AG09309 (cell line): Measurements from ENCODE around the gene FAM53A.

Source experiments
- DNase-seq: peaks from one replicate; pipeline ENCODE4 v3.0.0-alpha.2; 2010; ENCODE audit warnings: low read depth
- H3K4me3 ChIP-seq: 2 replicates; pipeline ENCODE4 v1.5.1; 2011; ENCODE audit warnings: mild to moderate bottlenecking, low read depth, low read length, moderate library complexity; ENCODE audit not compliant: control insufficient read depth
- TF ChIP-seq, protein P1 (sequence below): IDR thresholded peaks from 2 replicates; pipeline ENCODE4 v1.5.1; 2011; ENCODE audit warnings: mild to moderate bottlenecking, low read depth, low read length, inconsistent platforms; ENCODE audit not compliant: insufficient read depth, control insufficient read depth; ENCODE audit errors: missing control alignments

Gene FAM53A

DNA sequence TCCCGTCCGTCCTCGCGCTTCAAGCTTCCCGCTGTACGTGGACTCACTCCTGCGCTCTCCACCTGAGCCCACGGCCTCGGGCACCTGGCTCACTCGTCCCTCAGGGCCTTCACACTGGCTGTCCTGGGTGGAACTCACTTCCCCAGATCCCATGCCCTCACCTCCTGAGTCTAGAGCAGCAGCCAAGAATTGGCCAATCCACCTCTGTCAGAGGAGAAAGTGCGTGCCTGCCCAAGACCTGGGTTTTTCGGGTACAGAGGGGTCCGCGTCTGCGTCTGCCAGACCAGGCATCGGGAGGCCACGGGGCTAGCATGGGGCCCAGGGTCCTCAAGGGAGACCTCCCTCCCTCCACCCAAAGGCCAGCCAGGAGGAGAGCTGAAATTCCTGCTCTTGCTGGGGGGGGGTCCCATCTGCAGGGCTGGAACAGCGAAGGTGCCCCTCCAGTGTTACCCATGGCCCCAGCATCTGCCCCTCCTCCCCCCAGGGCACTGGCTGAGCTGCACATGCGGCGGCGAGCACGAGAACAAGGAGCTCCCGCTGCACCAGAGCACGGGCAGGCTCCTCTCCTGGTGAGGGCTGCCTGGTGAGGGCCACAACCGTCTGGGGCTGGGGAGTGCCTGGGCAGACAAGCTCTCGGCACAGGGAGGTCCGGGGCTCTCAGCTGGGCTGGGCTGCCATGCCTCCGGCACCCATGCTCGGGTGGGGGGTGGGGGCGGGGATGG, 47.5 kb downstream of the FAM53A start:
- no peak overlapping the region for H3K4me3 ChIP-seq
- DNase-seq: no peak
- TF ChIP-seq, protein P1, sequence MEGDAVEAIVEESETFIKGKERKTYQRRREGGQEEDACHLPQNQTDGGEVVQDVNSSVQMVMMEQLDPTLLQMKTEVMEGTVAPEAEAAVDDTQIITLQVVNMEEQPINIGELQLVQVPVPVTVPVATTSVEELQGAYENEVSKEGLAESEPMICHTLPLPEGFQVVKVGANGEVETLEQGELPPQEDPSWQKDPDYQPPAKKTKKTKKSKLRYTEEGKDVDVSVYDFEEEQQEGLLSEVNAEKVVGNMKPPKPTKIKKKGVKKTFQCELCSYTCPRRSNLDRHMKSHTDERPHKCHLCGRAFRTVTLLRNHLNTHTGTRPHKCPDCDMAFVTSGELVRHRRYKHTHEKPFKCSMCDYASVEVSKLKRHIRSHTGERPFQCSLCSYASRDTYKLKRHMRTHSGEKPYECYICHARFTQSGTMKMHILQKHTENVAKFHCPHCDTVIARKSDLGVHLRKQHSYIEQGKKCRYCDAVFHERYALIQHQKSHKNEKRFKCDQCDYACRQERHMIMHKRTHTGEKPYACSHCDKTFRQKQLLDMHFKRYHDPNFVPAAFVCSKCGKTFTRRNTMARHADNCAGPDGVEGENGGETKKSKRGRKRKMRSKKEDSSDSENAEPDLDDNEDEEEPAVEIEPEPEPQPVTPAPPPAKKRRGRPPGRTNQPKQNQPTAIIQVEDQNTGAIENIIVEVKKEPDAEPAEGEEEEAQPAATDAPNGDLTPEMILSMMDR: no peak

DNA sequence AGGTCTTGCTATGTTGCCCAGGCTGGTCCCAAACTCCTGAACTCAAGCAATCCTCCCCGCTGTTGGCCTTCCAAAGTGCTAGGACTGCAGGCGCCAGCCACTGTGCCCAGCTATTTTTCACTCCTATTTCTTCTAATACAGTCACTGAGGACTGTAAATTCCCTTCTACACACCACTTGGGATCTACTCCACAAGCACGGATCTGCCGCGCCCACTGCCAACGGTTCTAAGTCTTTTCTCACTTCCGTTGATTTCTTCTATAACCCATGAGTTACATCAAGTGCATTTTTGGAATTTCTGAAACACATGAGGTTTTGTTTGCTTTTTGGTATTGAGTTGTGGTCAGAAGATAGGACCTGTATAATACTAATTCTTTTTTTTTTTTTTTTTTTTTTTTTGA, 48.6 kb downstream of the FAM53A start:
- DNase-seq: no peak
- TF ChIP-seq, protein P1: no peak
- H3K4me3 ChIP-seq: no peak overlapping the region

DNA sequence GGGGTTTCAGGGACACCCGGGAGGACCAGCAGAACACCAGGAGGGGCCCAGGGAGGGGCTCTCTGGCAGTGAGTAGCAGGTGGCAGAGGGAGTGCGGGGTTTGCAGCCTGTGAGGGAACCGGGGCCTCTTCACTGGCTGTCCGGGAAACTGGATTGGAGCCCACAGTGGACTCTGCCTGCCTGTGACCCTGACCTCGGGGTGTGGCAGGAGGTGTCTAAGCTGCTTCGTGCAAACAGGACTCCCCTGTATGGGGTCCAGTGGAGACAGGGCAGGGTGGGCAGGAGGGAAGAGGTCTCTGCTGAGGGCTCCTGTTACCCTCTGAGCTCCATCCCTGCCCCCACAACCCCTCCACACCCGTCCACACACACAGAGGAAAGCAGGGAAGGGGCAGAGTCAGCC, 50.1 kb downstream of the FAM53A start:
- no peak for DNase-seq
- TF ChIP-seq, protein P1: no peak
- H3K4me3 ChIP-seq: no peak overlapping the region

DNA sequence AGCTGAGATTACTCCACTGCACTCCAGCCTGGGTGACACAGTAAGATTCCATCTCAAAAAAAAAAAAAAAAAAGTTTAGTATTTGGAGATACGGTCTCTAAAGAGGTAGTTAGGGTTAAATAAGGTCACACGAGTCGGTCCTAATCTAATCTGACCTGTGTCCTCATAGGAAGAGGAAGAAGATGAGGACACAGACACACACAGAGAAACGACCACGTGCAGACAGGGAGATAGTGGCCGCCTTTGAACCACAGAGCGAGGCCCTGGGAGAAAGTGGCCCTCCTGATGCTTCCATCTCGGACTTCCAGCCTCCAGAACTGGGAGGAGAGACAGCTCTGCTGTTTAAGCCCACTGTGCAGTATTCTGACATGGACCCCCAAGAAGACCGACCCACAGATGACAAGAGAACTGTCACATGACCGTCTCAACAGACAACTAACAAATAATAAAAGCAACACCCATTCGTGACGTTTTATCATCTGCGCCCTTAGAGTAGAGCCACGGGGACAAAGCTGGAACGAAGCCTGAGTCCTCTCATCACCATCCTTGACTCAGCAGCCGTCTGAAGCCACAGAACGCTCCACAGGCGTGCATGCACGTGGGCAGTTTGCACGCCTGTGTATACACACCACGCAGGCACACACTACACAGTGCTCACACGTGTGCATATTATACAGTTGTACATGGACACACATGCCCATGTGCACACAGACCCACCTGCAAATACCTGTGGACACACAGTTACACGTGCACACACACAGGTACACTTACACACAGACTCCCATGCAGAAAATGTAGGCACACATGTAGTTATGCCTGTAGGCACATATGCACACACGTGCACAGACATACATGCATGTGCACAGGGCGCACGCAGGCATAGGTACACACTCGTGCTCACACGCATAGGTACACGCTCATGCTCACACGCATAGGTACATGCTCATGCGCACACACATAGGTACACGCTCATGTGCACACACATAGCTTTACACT, 51.7 kb downstream of the FAM53A start:
- H3K4me3 ChIP-seq: no peak overlapping the region
- TF ChIP-seq, protein P1: no peak
- DNase-seq: no peak

DNA sequence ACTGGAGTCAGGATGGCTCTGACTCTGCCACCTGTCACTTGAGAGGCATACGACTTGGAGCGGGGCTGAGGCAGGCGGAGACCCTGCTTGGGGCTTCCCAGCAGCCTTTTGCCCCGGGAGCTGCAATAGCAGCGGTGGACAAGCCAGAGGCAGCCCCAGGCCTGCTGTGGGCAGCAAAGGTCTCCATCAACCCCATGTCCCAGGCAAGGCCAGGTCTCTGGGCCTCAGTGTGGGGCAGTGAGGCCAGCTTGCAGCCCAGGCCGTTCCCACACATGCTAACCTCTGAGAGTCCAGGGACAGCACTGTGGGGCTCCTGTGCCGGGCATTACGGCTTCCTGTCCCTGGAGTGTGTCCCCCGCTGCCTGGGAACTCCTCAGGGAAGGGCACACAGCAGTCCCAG, 53.0 kb downstream of the FAM53A start:
- no peak for DNase-seq
- H3K4me3 ChIP-seq: no peak overlapping the region
- TF ChIP-seq, protein P1: no peak

DNA sequence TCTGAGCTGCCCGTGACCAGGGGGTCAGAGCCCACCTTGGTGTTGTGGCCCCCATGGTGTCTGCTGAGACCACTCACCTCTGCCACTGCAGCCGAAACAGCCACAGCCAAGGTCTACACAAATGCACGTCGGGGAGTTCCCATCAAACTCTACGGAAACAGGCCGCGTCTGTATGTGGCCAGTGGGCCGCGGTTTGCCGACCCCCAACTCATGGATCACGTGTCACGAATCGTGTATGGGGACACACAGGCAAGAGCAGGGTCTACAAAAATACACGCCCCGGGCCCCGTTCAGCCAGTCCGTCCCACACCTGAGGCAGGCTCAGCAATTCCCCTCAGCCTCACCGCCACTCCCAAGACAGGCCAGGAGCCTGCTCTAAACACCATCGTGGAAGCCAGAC, 53.8 kb downstream of the FAM53A start:
- TF ChIP-seq, protein P1: no peak
- DNase-seq: no peak
- H3K4me3 ChIP-seq: no peak overlapping the region
